Measurements from ENCODE around the gene GRB2. TPM values are rescaled to one million over a fixed set of nuclear protein-coding genes. Genes with fewer than 3 reads are reported as not detected.
"Not testable (repeated sequence)": the region's sequence is repeated elsewhere in the genome, so short reads cannot be mapped to it uniquely, and the experiment has no call there.

The GRB2 gene
- total RNA-seq, 1 experiment from 2014 or later = 92.6 TPM

- ChIA-PET CTCF (interaction anchor here (0.6 to 1.0 kb wide), 4 partner anchors 8 to 178 kb away, joined by 3 to 4 read pairs (median 3); partner anchors contain the start of genes MIF4GD and TMEM94), POLR2A (interaction anchor here (0.6 kb wide), 1 partner anchor 30 kb away, joined by 6 read pairs; no protein-coding TSS in a partner anchor)
- H3K27ac Mint-ChIP-seq = no peak overlapping the region
- no peak for ATAC-seq
- no peaks in the 10 kb centered on the region for H3K27me3 Mint-ChIP-seq (ENCODE audit: low read depth)
- DNase-seq (ENCODE audit: low spot score) = no peak
- no peak overlapping the region for H3K4me3 Mint-ChIP-seq
- no peaks in the 10 kb centered on the region for H3K4me1 Mint-ChIP-seq
- H3K36me3 Mint-ChIP-seq = no peaks in the 10 kb centered on the region
- TF ChIP-seq ZNF232 (CRISPR knock-in tag; IDR thresholded peaks at IDR 0.05) = no peak
- TF ChIP-seq ZSCAN18 (CRISPR knock-in tag; IDR thresholded peaks at IDR 0.05) = no peak
- TF ChIP-seq GTF2I (CRISPR knock-in tag; conservative IDR thresholded peaks at IDR 0.05) = no peak
- TF ChIP-seq MXD4 (CRISPR knock-in tag; IDR thresholded peaks at IDR 0.05; ENCODE audit: borderline replicate concordance) = no peak
- TF ChIP-seq ZBTB43 (CRISPR knock-in tag; IDR thresholded peaks at IDR 0.05) = no peak
- TF ChIP-seq ARID4B (CRISPR knock-in tag; IDR thresholded peaks at IDR 0.05; ENCODE audit: borderline replicate concordance) = no peak
- TF ChIP-seq IRF2 (CRISPR knock-in tag; IDR thresholded peaks at IDR 0.05; ENCODE audit: borderline replicate concordance, low read depth) = no peak
- no peak for TF ChIP-seq TP53 (CRISPR knock-in tag; IDR thresholded peaks at IDR 0.05)
- no peak for TF ChIP-seq ATF3 (CRISPR knock-in tag; conservative IDR thresholded peaks at IDR 0.05)
- no peaks in the 10 kb centered on the region for H3K9me3 Mint-ChIP-seq
Measured at GRCh38 chr17:75447951-75448856, 42.7 kb upstream of the GRB2 start.

GRCh38 chr17:75445896-75446295 is 40.4 kb upstream of the GRB2 start:
- H3K27ac Mint-ChIP-seq; POLR2A ChIA-PET; H3K27me3 Mint-ChIP-seq (ENCODE audit: low read depth); H3K9me3 Mint-ChIP-seq; CTCF ChIA-PET; H3K36me3 Mint-ChIP-seq; H3K4me1 Mint-ChIP-seq; ATAC-seq; H3K4me3 Mint-ChIP-seq; DNase-seq (ENCODE audit: low spot score): not testable (repeated sequence)

- ChIA-PET CTCF (no interaction called here), POLR2A (no interaction called here)
- no peak overlapping the region for H3K4me3 Mint-ChIP-seq
- no peak overlapping the region for H3K27ac Mint-ChIP-seq
- no peaks in the 10 kb centered on the region for H3K4me1 Mint-ChIP-seq
- no peak for DNase-seq (ENCODE audit: low spot score)
- no peak for ATAC-seq
- H3K9me3 Mint-ChIP-seq = no peaks in the 10 kb centered on the region
- no peaks in the 10 kb centered on the region for H3K27me3 Mint-ChIP-seq (ENCODE audit: low read depth)
- H3K36me3 Mint-ChIP-seq = no peaks in the 10 kb centered on the region
- TF ChIP-seq ZNF416 (CRISPR knock-in tag; IDR thresholded peaks at IDR 0.05) = no peak
- no peak for TF ChIP-seq NR1H2 (CRISPR knock-in tag; IDR thresholded peaks at IDR 0.05)
- TF ChIP-seq ZMAT4 (CRISPR knock-in tag; IDR thresholded peaks at IDR 0.05) = no peak
- no peak for TF ChIP-seq ARID4B (CRISPR knock-in tag; IDR thresholded peaks at IDR 0.05; ENCODE audit: borderline replicate concordance)
- TF ChIP-seq FOXP4 (CRISPR knock-in tag; IDR thresholded peaks at IDR 0.05) = no peak
- TF ChIP-seq GRHL2 (CRISPR knock-in tag; IDR thresholded peaks at IDR 0.05; ENCODE audit: insufficient replicate concordance, severe bottlenecking) = no peak
- no peak for TF ChIP-seq FOXP1 (CRISPR knock-in tag; IDR thresholded peaks at IDR 0.05; ENCODE audit: borderline replicate concordance)
Measured at GRCh38 chr17:75445296-75445695, 39.8 kb upstream of the GRB2 start.
